ENCODE results near the gene MYRFL.

DNA sequence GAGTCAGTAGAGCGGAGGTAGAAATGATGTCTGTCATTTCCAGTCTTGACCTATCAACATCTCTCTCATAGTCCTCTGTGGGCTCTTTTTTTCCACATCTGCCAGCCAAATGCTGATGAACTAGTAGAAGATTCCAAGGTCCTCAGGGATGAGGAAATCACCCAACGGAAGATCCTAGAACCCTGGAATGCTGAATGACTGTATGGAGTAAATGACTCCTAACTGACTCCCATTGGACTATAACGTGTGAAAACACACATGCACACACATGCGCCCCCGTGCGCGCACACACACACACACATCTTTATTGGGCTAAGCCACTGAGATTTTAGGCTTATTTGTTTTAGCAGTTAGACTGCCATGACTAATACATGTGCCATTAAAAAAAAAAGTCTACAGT is 159.2 kb downstream of the MYRFL start:
- TF ChIP-seq, protein P1, sequence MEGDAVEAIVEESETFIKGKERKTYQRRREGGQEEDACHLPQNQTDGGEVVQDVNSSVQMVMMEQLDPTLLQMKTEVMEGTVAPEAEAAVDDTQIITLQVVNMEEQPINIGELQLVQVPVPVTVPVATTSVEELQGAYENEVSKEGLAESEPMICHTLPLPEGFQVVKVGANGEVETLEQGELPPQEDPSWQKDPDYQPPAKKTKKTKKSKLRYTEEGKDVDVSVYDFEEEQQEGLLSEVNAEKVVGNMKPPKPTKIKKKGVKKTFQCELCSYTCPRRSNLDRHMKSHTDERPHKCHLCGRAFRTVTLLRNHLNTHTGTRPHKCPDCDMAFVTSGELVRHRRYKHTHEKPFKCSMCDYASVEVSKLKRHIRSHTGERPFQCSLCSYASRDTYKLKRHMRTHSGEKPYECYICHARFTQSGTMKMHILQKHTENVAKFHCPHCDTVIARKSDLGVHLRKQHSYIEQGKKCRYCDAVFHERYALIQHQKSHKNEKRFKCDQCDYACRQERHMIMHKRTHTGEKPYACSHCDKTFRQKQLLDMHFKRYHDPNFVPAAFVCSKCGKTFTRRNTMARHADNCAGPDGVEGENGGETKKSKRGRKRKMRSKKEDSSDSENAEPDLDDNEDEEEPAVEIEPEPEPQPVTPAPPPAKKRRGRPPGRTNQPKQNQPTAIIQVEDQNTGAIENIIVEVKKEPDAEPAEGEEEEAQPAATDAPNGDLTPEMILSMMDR (IDR thresholded peaks at IDR 0.05 in 8 of 11, conservative IDR thresholded peaks at IDR 0.05 in 3 of 11), result no peak
- no peak for TF ChIP-seq POLR2A (IDR thresholded peaks at IDR 0.05)
- no peak for TF ChIP-seq POLR2AphosphoS5 (IDR thresholded peaks at IDR 0.05)

Data from spleen (tissue), 7 donors.